ENCODE data around the gene GUCA1A. TPM values are rescaled to one million over a fixed set of nuclear protein-coding genes. Genes with fewer than 3 reads are reported as not detected.

GUCA1A gene
- total and polyA plus RNA-seq, 7 donors: not detected

DNA sequence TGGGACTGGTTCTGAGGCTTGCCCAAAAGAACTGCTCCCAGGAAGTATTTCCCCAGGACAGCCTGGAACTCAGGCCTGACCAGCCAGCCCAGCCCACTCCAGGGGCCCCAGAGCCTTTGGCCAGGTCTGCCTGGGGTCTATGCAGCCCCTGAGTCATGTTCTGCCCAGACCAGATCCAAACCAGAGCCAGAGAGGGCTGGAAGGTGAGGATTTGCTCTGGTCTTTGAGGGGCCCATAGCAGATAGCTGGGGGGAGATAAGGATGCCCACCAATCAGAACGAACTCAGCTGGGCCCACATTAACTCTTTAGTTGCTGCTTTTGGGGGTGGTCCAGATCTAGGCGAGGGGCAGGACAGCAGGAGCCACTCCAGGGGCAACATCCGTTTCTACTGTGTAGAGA, 47.5 kb upstream of the GUCA1A start:
- intact Hi-C loops (cut with DNase I): no loop called here
- TF ChIP-seq, protein P1, sequence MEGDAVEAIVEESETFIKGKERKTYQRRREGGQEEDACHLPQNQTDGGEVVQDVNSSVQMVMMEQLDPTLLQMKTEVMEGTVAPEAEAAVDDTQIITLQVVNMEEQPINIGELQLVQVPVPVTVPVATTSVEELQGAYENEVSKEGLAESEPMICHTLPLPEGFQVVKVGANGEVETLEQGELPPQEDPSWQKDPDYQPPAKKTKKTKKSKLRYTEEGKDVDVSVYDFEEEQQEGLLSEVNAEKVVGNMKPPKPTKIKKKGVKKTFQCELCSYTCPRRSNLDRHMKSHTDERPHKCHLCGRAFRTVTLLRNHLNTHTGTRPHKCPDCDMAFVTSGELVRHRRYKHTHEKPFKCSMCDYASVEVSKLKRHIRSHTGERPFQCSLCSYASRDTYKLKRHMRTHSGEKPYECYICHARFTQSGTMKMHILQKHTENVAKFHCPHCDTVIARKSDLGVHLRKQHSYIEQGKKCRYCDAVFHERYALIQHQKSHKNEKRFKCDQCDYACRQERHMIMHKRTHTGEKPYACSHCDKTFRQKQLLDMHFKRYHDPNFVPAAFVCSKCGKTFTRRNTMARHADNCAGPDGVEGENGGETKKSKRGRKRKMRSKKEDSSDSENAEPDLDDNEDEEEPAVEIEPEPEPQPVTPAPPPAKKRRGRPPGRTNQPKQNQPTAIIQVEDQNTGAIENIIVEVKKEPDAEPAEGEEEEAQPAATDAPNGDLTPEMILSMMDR (IDR thresholded peaks at IDR 0.05): no peak
- ATAC-seq (no peak), DNase-seq (no peak)
- no peak overlapping the region for H3K4me3 ChIP-seq
- WGBS, 3 donors: 73 to 77% (median 76%) methylated on average over 3 of the region's 3 CpGs
- no peaks in the 10 kb centered on the region for H3K4me1 ChIP-seq
- no peaks in the 10 kb centered on the region for H3K36me3 ChIP-seq (ENCODE audit: insufficient read depth in 1 of 2, low read depth in 1 of 2)
- no peak overlapping the region for H3K27ac ChIP-seq
- no peaks in the 10 kb centered on the region for H3K9me3 ChIP-seq
- H3K27me3 ChIP-seq (ENCODE audit: insufficient read depth in 3 of 3, low read length in 2 of 3): no peaks in the 10 kb centered on the region

DNA sequence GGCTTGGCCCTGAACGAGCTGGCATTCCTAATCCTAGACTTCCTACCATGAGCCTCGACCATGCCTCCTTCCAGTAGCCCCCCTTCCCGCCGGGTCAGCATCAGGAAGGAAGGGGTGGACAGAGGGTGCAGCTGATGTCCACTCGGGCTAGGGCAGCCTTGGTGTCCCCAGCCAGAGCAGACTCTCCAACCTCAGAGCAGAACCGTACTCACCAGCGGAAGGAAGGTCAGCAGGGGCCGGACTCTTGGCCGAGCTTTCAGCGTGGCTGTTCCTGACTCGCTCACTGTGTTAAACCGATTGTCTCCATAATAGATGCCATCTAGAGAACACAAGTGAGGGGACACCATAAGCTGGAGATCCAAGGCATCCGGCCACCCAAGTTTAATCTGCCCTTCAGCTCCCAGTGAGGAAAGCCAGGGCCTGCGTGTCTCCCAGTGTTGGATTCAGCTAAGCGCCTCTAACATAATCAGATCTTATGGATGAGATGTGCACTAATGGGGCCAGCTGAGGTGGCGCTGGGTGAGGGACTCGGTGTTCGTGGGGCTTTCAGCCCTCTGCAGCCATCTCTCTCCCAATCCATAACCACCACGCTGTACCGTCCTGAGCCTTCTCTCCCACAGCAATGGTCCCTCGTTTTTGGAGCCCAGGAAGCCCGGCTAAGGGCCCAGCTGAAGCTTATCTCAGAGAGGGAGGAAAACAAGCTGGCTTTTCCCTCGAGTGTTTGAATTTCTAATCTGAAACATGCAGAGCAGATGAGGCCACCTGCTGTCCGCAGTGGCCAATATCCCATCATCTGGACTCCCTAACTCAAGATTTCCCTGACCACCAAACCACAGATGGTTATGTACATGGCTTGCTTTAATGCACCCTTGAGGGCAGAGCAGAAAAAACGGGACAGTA, 44.5 kb upstream of the GUCA1A start:
- TF ChIP-seq, protein P1 (IDR thresholded peaks at IDR 0.05): no peak
- no peak overlapping the region for H3K4me3 ChIP-seq

DNA sequence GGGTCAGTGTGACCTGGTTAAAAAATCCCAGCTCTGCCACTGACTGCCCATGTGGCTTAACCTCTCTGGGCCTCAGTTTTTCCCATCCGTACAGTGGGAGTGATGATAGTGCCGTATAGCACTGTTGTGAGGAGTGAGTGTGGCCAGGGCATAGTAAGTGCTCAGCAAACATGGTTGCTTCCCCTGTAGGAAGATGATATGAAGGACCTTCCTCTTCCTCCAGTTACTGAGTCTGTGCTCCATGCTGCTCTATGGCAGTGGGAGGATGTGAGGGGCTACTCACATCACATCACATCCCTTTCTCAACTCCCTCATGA, 43.8 kb upstream of the GUCA1A start:
- intact Hi-C loops (cut with DNase I): no loop called here
- DNase-seq (no peak), ATAC-seq (no peak)
- peaks cover 0 to 3% (median 0%) of the 10 kb centered on the region in 3 donors for H3K27me3 ChIP-seq (ENCODE audit: insufficient read depth in 3 of 3, low read length in 2 of 3)
- no peak overlapping the region for H3K27ac ChIP-seq
- H3K4me3 ChIP-seq: no peak overlapping the region
- no peaks in the 10 kb centered on the region for H3K4me1 ChIP-seq
- no peaks in the 10 kb centered on the region for H3K36me3 ChIP-seq (ENCODE audit: insufficient read depth in 1 of 2, low read depth in 1 of 2)
- 78 to 93% (median 91%) methylated on average over 2 of the region's 2 CpGs for WGBS, 3 donors
- H3K9me3 ChIP-seq: no peaks in the 10 kb centered on the region
- TF ChIP-seq, protein P1 (IDR thresholded peaks at IDR 0.05): no peak

More for the DNA sequence above, 44.5 kb upstream of the GUCA1A start:
- intact Hi-C loops (cut with DNase I): no loop called here
- DNase-seq: no peak
- Histone ChIP-seq H3K27ac (no peak overlapping the region), H3K9me3 (no peaks in the 10 kb centered on the region), H3K36me3 (ENCODE audit: insufficient read depth in 1 of 2, low read depth in 1 of 2) (no peaks in the 10 kb centered on the region), H3K27me3 (ENCODE audit: insufficient read depth in 3 of 3, low read length in 2 of 3) (peaks cover 0 to 3% (median 0%) of the 10 kb centered on the region in 3 donors), H3K4me1 (no peaks in the 10 kb centered on the region)
- ATAC-seq: no peak
- 46 to 54% (median 48%) methylated on average over 25 of the region's 25 CpGs for WGBS, 3 donors

DNA sequence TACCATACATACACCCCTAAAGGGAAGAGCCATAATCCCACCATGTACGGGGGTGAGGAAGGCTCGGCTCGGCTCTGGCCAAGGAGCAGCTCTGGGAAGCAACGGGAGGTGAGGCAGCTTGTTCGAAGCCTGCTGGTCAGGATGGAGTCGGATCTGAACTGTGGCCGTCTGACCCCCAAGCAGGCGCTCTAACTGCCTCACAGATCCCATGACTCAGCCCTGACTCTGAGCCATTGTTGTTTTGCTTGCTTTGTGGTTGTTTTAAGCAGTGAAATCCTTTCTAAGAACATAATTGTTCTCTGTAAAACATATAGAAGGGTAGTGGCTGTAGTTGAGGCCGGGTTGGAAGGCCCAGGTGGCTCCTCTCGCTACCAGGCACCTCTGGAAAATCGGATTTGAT, 41.6 kb upstream of the GUCA1A start:
- Histone ChIP-seq H3K9me3 (no peaks in the 10 kb centered on the region), H3K4me1 (no peaks in the 10 kb centered on the region), H3K27me3 (ENCODE audit: insufficient read depth in 3 of 3, low read length in 2 of 3) (peaks cover 0 to 3% (median 0%) of the 10 kb centered on the region in 3 donors), H3K4me3 (no peak overlapping the region), H3K36me3 (ENCODE audit: insufficient read depth in 1 of 2, low read depth in 1 of 2) (no peaks in the 10 kb centered on the region), H3K27ac (no peak overlapping the region)
- ATAC-seq (no peak), DNase-seq (no peak)
- 81 to 88% (median 82%) methylated on average over 11 of the region's 11 CpGs for whole genome bisulfite sequencing, 3 donors
- TF ChIP-seq, protein P1 (IDR thresholded peaks at IDR 0.05): no peak
- intact Hi-C loops (cut with DNase I): no loop called here
